T-helper 1 cell (primary cell): ENCODE data around the gene HNF1A.

Source experiments
- DNase-seq, 5 donors: peaks; one replicate each; pipeline ENCODE4 v3.0.0-alpha.2; 2012 to 2020

The HNF1A gene

GRCh38 chr12:120959111-120959878, 19.0 kb upstream of the HNF1A start:
- no peak for DNase-seq

DNA sequence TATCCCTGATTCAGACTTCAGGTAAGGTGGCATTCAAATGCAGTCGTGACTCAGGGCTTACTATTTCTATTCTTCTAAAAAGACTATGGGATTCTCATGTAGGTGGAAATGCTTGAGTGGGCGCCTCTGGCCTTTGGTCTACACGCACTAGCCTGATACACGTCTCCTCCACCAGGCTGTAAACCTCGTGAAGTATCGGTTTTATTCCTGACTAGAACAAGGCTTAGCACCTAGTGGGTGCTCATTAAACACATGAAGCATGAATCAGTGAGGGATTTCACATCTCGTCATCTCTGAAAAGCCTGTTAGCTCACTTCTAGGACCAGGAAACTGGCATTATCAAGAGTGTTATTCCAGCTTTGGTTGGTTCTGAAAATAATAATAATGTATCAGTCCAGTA, 17.7 kb upstream of the HNF1A start:
- peak in 1 of 5 donors; percentile 19 for DNase-seq

- no peak for DNase-seq
Observed at GRCh38 chr12:120961604-120962531, 16.5 kb upstream of the HNF1A start.

GRCh38 chr12:120962532-120963020, 15.8 kb upstream of the HNF1A start:
- DNase-seq: no peak

DNA sequence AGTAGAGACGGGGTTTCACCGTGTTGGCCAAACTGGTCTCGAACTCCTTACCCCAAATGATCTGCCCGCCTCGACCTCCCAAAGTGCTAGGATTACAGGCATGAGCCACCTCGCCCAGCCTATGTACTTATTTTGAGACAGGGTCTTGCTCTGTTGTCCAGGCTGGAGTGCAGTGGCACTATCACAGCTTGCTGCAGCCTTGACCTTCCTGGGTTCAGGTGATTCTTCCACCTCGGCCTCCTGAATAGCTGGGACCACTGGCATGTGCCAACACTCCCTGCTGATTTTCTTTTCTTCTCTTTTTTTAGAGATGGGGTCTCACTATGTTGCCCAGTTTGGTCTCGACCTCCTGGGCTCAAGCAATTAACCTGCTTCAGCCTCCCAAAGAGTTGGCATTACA, 14.0 kb upstream of the HNF1A start:
- DNase-seq: no peak

- DNase-seq: no peak
Observed at GRCh38 chr12:120965534-120966091, 12.7 kb upstream of the HNF1A start.

GRCh38 chr12:120970310-120970709, 8.0 kb upstream of the HNF1A start:
- no peak for DNase-seq

DNA sequence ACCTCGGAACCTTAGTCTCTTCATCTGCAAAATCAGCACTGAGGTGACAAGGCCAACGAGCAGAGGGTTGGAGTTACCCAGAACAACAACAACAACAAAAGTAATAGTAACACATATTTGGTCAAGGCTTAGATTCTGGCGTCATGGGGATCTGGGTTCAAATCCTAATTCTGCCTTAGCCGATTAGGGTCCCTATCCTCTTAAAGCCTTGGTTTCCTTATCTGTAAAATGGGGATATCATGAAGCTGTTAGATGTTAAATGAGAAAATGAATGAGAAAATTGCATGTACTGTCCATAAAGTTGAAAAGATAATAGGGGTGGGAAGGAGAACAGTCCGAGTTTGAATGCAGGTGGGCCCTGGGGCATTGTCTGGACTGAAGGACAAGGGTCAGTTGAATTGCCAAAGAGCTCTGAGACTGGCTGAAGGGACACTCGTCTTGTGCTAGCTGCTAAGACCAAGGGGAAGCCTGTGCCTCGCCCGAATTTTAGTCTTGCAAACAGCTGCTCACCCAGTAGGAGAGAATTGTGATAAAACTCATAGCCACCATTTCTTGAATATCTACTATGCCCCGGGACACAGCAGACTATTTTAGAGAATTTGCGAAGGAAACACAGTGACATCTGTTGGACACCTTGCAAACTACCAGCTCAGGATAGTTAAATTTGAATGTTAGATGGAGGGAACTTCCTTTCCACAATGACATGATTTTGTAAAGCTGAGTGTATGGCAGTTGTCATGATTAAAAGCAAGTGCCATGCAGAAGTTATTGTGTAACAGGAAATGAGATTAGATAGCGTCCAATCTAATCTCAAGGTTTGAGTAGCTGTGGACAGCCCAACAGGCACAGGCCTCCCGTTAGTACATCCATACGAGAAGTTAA, 6.8 kb upstream of the HNF1A start:
- peak in 2 of 5 donors; percentile 22 to 65 for DNase-seq

DNA sequence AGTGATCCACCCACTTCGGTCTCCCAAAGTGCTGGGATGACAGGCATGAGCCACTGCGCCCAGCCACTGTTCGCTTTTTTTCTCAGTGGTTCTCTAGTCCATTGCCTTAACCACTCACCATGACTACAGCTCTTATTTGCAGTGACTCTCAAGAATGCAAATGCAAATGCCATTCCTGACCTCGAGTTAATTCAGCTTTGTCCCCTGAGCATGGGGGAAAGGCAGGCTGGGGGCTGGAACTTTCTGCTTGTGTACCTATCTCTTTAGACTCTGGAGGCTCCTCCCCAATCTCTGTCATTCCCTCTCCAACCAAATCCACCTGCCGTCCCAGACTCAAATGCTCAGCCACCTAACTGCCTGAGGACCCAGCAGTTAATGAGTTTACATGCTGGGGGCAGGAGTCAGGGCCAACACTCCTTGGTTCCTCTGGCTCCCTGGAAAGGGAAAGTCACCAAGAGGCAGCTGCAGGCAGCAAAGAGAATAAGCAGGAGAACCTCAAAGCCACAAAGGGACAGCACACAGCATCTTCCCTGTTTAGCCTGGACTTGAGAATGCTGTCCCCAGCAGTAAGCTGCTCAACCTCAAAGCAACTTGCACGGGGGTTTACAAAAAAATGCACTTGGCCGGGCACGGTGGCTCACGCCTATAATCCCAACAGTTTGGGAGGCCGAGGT, 5.3 kb upstream of the HNF1A start:
- DNase-seq: no peak

DNA sequence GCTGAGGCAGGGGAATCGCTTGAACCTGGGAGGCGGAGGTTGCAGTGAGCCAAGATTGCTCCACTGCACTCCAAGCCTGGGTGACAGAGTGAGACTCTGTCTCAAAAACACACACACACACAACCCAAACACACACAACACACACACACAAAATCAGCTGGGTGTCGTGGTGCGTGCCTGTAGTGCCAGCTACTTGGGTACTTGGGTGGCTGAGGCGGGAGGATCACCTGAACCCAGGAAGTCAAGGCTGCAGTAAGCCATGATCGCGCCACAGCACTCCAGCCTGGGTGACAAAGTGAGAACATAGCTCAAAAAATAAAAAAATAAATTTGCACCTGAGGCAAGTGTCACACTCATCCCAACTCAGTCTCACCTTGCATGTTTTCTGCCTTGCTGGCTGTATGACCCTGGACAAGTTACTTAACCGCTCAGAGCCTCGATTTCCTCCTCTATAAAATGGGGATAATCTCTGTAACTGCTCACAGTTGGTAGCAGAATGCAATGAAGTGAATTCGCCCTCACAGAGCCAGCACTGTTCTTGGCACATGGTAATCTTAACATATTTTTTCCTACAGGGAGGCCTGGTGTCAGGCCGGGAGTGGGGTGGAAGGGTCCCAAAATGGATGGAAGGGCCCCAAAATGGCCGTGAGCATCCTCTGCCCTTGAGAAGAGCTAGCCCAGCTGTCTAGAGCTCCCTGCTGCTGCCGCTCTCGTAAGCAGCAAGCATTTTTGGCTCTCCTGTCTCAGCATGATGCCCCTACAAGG, 630 bp upstream of the HNF1A start:
- no peak for DNase-seq

DNA sequence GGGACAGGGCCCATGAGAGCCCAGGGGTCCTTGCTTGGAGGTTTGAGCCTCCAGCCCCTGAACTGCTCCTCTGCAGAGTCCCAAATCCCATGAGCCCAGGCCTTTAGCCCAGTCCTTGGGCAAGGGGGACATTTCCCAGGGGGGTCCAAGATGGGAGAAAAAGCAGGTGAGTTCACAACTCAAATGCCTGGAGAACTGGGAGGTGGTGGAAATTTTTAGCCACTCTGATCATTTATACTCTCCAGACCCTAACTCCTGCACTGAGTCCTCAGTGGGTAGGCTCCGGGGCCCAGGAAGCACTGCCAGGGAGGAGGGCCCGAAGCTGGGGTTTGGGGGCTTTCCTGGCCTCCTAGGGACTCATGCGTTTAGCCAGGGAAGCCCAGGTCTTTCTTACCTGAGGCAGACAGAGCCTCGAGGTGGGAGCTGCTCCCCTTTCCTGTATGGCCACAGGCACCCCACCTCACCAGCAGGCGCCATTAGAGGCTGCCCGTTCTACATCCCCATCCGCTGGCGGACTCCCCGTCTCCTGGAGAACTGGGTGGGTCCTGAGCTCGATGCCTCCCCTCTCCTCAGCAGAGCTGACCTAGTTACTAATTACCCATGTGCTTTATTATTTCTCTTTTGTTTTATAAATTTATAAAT, 998 bp downstream of the HNF1A start:
- no peak for DNase-seq

DNA sequence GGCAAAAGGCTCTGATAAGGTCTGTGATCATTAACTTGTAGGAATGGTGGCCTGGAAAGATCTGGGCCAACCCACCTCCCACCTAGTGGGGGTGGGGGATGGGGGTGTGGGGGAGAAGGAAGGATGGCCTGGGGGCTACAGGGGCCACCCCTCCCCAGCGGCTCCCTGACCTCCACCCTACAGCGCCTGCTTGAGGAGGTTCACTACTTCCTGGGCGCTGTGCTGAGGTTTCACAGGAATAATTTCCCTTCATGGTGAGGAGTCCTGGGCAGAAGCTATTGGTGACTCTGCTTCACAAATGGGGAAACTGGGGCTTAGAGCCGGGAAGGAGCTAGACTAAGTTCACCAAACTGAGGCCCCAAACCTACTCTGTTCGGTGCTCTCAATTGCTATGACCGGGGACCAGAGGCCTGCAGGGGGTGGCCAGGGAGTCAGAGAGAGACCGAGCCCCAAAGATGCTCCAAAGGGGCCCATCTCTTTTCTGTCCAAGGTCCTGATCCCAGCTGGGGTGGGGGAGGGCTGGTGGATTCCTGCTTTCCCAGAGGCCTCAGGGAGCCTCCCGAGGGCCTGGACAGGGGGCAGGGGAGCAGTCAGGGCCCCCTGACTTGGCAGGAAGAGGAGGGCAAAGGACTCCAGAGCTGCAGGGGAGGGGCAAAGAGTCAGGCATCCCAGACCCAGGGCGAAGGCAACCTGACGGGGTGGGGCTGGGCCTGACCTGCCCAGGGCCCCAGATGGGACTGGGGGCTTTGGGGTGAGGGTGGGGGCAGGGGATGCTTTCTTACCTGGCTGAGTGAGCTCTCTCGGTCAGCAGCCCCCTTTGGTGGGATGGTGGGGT, 1.7 kb downstream of the HNF1A start:
- DNase-seq: no peak

DNA sequence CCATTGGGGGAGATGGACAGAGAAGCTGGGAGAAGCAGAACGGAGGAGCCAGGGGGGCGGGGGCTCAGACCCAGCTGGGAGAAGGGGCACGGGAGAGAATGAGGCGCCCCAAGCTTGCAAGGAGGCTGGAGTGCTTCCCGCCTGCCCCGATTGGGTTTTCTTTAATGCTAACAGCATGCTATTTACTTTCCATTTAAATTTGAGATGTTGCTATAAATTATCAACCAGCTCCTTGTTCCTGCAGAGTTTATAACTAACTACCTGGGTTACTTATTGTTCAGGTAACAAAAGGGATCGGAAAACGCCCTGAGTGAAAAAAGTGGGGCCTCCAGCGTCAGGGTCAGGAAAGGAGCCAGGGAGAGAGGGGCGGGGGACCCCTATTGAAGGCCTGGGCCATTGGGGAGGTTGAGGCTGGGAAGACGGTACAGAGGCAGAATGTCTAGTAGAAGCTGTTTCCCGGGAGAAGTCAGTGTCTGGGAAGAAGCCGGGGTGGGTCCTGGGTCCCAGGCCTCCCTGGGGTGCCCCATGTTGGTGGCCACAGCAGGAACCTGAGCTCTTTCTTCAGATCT, 2.5 kb downstream of the HNF1A start:
- DNase-seq: no peak

GRCh38 chr12:120981407-120981941, 3.1 kb downstream of the HNF1A start:
- no peak for DNase-seq

- DNase-seq: no peak
Observed at GRCh38 chr12:120982659-120983058, 4.3 kb downstream of the HNF1A start.

- DNase-seq: no peak
Observed at GRCh38 chr12:120983759-120984158, 5.4 kb downstream of the HNF1A start.

GRCh38 chr12:120984351-120984898, 6.1 kb downstream of the HNF1A start:
- no peak for DNase-seq

GRCh38 chr12:120988234-120988633, 9.9 kb downstream of the HNF1A start:
- DNase-seq: no peak

GRCh38 chr12:120988658-120989057, 10.3 kb downstream of the HNF1A start:
- no peak for DNase-seq
